Measurements from ENCODE around the gene GATAD2A.

The GATAD2A gene

GRCh38 chr19:19480688-19481087, 75.2 kb downstream of the GATAD2A start:
- Histone ChIP-seq H3K4me3 (replicated peaks; ENCODE audit: insufficient read depth, low read length) (no peak overlapping the region), H3K27ac (replicated peaks) (no peak overlapping the region), H3K27me3 (ENCODE audit: insufficient read depth, poor library complexity, severe bottlenecking) (no peaks in the 10 kb centered on the region)
- no peak for DNase-seq (ENCODE audit: low read depth in 1 of 2, low spot score in 1 of 2)
- no peak for TF ChIP-seq REST (IDR thresholded peaks at IDR 0.05; ENCODE audit: insufficient replicate concordance, low read depth)
- no peak for TF ChIP-seq GABPA (IDR thresholded peaks at IDR 0.05; ENCODE audit: low read depth)
- no peak for TF ChIP-seq CTCF (IDR thresholded peaks at IDR 0.05; ENCODE audit: insufficient read depth, low read length)
- no peak for TF ChIP-seq SPI1 (IDR thresholded peaks at IDR 0.05; ENCODE audit: borderline replicate concordance, low read depth)
- TF ChIP-seq POLR2AphosphoS5 (IDR thresholded peaks at IDR 0.05; ENCODE audit: low read depth): no peak

- TF ChIP-seq REST (IDR thresholded peaks at IDR 0.05; ENCODE audit: insufficient replicate concordance, low read depth) (no peak), POLR2AphosphoS5 (IDR thresholded peaks at IDR 0.05; ENCODE audit: low read depth) (no peak), CTCF (IDR thresholded peaks at IDR 0.05; ENCODE audit: insufficient read depth, low read length) (no peak), GABPA (IDR thresholded peaks at IDR 0.05; ENCODE audit: low read depth) (no peak)
- H3K4me3 ChIP-seq (replicated peaks; ENCODE audit: insufficient read depth, low read length): no peak overlapping the region
- DNase-seq (ENCODE audit: low read depth in 1 of 2, low spot score in 1 of 2): no peak
- H3K27ac ChIP-seq (replicated peaks): no peak overlapping the region
- H3K27me3 ChIP-seq (ENCODE audit: insufficient read depth, poor library complexity, severe bottlenecking): no peaks in the 10 kb centered on the region
Measured at GRCh38 chr19:19482809-19483596, 77.5 kb downstream of the GATAD2A start.

GRCh38 chr19:19485161-19485997, 79.9 kb downstream of the GATAD2A start:
- Histone ChIP-seq H3K27ac (replicated peaks) (no peak overlapping the region), H3K4me3 (replicated peaks; ENCODE audit: insufficient read depth, low read length) (no peak overlapping the region), H3K27me3 (ENCODE audit: insufficient read depth, poor library complexity, severe bottlenecking) (no peaks in the 10 kb centered on the region)
- TF ChIP-seq SPI1 (IDR thresholded peaks at IDR 0.05; ENCODE audit: borderline replicate concordance, low read depth): peak; percentile 59; the same call in 1 of the 2 replicates
- TF ChIP-seq GABPA (IDR thresholded peaks at IDR 0.05; ENCODE audit: low read depth): no peak
- TF ChIP-seq REST (IDR thresholded peaks at IDR 0.05; ENCODE audit: insufficient replicate concordance, low read depth): no peak
- no peak for DNase-seq (ENCODE audit: low read depth in 1 of 2, low spot score in 1 of 2)
